ENCODE measurements around the gene PIK3C2B.

DNA sequence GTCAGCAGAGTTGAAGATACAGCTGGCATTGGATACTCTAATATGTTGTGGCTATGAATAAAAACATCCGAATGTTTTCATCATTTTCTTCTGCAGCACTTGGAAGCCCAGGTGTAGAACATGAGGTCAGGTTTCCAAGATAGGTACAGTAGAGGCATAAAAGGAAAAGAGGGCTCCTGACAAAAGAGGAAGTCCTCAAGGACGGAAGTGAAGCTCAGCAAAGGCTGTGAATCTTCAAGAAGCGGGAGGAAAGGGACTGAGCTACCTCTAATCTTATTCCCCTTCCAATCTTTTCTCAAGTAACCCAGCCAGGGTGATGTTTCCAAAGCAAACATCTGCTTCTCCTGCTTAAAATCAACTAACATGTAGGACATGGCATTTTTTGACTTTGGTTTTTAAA, 4.4 kb upstream of the PIK3C2B start:
- TF ChIP-seq, protein P1, sequence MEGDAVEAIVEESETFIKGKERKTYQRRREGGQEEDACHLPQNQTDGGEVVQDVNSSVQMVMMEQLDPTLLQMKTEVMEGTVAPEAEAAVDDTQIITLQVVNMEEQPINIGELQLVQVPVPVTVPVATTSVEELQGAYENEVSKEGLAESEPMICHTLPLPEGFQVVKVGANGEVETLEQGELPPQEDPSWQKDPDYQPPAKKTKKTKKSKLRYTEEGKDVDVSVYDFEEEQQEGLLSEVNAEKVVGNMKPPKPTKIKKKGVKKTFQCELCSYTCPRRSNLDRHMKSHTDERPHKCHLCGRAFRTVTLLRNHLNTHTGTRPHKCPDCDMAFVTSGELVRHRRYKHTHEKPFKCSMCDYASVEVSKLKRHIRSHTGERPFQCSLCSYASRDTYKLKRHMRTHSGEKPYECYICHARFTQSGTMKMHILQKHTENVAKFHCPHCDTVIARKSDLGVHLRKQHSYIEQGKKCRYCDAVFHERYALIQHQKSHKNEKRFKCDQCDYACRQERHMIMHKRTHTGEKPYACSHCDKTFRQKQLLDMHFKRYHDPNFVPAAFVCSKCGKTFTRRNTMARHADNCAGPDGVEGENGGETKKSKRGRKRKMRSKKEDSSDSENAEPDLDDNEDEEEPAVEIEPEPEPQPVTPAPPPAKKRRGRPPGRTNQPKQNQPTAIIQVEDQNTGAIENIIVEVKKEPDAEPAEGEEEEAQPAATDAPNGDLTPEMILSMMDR (conservative IDR thresholded peaks at IDR 0.05; ENCODE audit: low read depth, low read length) = no peak
- TF ChIP-seq EZH2 (IDR thresholded peaks at IDR 0.05; ENCODE audit: low read length, unreplicated experiment) = no peak

Data from PC-3 (cell line).